Hepatic stellate cell (primary cell): ENCODE measurements around the gene ADCY3.

Experiments
- DNase-seq: peaks from one replicate; pipeline ENCODE4 v3.0.0; 2011; ENCODE audit warnings: low spot score

ADCY3 gene

DNA sequence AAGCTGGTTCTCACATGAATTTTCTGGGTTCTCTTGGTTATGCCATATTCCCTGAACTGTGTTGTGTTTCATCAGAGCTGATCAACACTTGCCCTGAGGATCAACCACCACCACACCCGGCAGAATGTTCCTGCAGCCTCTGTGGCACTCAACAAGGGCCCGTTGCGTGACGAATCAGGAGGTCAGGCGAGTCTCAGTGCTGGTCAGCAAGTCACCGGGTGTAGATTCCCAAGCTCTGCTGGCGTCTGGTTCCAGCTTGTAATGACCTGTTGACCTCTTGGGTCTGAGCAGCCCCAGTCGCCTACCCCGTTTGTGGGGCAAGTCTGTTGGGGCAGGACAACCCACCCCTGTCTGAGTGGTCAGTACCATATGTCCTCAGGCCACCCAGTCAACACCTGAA lies 46.0 kb downstream of the ADCY3 start:
- no peak for DNase-seq

DNA sequence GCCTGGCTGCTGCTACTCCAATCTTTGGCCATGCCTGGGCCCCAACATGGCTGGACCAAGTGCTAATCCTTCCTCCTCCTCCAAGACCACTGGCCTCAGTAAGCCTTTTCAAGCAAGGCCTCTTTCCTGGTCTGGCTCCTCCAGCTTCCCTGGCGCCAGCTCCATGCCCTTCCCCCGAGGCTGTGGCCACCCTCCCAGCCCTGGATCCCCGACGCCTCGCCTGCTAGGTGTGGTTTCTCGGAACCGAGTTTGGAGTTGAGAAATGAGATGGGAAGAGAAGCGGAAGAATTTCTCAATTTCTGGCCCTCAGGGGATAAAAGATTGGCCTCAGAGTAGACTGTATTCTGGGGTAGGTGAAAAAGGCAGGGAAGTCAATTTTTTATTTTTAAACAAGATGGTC lies 46.4 kb downstream of the ADCY3 start:
- DNase-seq: no peak

DNA sequence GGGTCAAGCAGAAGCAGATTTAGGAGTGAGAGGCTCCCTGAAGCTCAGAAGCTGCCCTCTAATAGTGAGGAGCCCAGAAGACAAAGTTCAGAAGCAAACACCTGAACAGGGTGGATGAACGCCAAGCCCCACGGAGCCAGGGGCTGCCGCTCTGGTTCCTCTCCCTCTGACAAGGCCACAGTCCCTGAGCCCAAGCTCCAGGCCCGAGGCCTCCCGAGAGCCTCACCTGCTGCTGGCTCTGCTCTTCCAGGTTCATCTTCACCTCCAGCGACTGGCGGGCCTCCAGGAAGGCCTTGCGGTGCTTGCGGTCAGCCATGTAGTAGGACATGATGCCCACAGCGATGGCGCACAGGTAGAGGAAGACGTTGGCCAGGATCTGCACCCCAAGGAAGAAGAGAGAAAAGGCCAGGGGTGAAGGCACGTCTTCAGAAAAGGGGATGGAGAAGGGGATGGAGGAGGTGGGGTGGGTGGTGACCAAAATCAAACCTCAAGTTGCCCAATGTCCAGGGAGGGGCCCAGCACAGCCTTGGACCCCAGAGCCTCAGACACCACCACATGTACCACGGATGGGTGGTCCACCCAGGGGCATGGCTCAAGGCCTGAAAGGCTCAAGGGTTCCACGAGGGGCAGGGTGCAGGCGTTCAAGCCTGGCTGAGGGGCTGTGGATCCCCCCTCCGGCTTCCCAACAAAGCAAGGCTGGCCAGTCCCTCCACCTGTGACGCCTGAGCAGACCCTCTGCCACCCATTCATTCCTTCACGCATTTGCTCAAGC lies 47.5 kb downstream of the ADCY3 start:
- no peak for DNase-seq

DNA sequence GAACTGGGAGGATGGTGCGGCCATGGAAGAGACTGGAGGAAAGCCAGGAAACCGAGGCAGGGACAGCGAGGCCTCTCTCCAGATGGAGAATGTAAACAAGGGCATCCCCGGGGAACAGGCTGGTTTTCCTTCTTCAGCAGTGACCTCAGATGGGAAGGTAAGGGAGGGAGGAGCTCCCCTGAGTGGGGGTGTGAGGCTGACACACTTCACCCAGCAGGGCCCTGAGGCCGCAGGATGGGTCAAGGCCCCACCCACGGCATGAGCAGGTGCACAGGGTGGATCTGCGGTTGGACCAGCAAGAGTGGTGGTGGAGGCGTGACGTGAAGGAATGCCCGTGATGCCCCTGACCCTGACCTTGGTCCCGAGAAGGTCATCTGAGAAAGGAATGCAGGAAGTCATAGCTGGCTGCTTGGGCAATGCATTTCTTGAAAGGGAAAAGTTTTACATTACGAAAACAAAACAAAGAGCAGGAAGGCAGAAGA lies 48.1 kb downstream of the ADCY3 start:
- peak; percentile 73 for DNase-seq

DNA sequence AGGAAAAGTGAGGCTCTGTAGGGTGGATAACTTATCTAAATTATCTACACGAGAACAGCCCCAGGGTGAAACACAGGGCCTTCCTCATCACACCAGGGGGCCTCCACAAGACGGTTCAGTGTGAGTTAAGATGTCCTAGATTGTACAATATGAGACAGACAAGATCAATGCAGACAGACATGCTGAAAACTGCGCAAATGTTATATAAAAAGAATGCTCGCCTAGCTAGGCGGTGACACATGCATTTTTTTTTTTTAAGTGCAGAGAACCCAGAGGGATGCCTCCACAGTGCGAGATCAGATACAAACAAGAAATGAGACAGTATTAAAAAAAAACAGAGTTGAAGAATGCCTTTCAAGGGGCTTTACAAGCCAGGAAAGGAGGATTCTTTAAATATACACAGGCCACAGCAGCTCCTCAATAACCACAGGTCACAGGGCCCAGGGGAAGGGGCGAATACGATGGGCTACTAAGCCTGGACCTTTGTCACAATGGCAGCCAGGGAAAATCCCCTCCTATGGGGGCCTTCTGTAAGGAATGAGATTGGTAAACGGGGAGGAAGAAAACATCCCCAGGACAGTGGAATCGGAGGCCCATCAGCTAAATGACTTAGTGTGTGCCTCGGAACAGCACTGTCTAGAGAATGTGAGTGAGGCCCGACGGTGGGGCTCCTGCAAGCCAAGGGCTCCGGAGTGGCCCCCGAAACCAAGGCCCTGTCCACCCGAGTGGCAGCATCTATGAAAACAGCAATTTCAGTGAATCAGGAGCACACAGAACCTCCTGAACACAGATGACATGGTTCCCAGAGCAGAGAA lies 48.9 kb downstream of the ADCY3 start:
- DNase-seq: peak; percentile 47

DNA sequence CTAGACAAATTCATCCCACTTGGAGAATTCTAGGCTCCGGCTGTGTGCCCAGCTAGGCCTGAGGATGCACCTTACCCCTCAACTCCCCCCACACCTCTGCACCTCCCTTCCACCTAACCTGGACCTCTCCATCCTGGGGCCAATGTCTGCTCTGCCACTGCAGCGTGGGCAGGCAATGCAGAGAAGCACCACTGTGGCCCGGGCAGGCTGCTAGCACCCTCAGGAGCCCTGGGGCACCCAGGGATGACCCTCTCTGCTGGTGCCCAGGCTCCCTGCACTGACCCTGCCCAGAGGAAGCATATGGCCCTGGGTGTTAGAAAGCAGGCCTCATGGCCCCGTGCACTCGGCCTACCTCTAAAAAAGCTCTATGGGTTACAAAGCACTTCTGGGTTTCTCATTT lies 49.6 kb downstream of the ADCY3 start:
- no peak for DNase-seq

DNA sequence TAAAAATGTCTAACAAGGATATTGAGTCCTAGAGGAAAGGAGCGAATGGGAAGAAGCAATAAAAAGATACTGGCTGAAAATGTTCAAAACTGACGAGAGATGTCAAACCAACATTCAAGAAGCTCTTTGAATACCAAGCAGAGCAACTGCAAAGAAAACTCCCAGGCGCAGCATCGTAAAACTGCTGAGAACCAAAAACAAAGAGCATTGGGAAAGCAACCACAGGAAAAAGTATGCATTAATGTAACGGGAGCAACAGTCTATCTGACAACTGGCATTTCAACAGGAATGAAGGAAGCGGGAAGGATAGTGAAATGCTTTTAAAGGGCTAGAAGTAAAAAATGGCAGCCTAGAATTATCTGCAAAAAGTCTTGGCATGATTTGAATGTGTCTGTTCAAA lies 53.1 kb downstream of the ADCY3 start:
- no peak for DNase-seq

DNA sequence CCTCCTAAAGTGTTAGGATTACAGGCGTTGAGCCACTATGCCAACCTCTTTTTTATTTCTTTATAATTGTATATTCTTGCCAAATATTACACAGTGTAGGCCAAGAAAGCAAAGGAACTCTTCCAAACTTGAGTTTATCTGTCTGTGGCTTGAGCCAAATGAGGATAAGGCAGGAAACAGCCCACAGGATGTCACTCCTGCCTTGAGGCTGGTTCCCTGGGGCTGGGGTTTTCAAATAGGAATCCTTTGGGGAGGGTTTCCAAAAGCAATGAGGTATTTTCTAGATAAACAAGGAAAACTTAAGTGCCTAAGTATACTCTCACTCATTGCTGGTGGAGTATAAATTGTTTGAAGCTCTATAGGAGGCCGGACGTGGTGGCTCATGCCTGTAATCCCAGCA lies 56.4 kb downstream of the ADCY3 start:
- DNase-seq: peak; percentile 75

DNA sequence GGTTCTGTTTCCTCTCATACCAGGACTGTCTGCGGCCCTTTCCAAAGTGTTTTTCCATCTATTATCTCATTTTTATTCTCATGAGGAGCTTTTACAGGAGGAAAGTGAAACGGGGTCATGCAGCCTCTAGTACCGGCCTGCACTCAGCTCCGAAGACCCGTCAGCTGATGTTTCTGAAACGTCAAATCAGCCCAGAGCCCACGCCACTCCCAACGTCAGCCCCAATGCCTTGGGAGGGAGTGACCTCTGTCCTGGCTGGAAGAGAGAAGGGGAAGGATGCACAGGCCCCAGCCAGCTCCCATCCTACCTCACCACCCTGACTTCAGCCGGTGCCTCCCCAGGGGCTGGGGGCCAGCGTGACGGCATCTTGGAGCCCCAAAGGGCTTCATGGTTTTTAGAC lies 58.5 kb downstream of the ADCY3 start:
- DNase-seq: no peak

DNA sequence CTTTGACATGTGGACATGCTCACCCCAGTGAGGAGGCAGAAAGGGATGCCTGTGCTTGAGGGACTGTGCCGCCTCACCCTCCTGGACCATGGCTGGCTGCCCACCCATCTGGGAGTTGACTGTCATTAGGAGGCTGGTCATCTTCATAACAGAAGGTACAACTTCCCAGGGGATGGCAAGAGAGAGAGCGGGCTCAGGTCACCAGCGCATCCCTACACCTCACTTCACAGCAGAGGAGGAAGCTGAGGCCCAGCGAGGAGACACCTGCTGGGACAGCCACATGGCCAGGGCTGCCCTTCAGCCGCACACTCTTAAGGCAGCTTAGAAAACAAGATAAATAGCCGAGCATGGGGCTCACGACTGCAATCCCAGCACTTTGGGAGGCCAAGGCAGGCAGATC lies 59.4 kb downstream of the ADCY3 start:
- no peak for DNase-seq

DNA sequence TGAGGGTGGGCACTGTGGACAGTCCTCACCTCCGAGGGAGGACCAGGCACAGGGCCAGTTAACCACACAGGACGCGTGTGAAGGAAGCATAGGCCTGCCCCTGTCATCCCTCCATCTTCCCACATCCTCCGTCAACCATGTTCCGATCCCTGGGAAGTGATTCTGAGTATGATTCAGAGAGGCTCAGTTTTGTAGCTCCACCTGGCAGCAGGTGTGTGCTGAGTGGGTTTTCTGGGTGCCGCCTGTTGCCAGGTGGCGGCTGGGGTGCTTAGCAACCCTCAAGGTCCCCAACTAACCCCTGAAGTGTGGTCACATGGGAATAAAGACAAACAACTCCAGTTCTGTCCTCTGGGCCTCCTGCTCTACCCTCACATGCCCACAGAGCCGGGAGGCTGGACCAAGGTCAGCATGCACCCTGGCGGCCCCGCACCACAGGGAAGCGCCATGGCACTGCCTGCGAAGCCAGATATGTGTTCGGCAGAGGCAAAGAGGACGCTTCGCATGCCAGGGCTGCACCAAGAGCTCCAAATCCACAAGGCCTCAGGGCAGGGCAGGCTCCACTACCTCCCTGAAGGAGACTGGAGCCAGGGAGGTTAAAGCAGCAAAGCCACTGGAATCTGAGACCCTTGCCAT lies 60.0 kb downstream of the ADCY3 start:
- no peak for DNase-seq

DNA sequence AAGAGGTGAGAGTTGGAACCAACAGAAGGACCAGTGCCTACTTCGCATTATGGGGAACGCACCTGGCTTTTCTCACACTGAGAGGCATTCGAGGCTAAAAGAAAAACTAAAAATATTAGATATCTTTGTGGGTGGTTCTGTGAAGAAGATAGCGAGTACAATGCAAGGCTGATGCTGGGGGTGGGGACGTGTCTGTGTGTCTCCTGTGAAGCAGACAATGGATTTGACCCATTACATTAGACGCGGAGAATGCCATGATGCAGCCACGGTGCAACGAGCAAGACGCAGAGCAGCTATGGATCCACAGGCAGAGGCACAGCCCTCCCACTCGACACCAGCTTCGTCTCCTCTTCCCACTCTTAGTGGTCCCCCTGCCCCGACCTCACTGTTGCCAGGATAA lies 61.0 kb downstream of the ADCY3 start:
- no peak for DNase-seq

DNA sequence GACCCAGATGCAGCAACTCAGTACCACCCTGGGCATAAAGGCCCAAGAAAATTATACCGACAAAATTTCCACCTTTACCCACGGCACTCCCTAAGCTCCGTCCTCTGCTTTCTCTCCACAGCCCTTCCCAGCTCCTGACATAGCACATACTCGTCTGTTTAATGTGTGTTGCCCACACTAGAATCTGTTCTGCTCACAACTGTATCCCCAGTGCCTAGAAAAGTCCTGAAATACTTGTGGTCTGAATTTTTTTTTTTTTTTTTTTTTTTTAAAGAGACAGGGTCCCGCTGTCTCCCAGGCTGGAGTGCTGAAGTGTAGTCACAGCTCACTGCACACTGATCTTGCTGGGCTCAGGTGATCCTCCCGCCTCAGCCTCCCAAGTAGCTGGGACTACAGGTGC lies 62.3 kb downstream of the ADCY3 start:
- no peak for DNase-seq

DNA sequence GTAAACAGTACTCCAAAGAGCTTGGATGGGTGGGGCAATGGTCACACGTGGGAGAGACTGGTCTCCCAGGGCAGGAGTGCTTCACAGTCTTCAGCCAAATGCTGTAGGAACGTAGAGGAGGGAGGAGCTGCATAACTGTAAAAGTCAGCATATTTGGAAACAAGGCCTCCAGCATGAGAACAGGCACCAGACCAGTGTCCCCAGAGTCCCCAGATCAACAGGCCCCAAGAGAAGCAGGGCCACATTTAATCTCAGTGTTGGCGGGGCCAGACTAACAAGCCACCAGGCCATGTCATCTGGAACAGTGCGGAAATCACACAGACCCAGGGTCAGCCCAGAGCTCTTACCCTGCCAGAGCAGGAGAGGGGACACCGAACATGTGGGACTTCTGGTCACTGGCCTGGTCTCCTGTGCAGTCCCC lies 63.2 kb downstream of the ADCY3 start:
- peak; percentile 65 for DNase-seq

DNA sequence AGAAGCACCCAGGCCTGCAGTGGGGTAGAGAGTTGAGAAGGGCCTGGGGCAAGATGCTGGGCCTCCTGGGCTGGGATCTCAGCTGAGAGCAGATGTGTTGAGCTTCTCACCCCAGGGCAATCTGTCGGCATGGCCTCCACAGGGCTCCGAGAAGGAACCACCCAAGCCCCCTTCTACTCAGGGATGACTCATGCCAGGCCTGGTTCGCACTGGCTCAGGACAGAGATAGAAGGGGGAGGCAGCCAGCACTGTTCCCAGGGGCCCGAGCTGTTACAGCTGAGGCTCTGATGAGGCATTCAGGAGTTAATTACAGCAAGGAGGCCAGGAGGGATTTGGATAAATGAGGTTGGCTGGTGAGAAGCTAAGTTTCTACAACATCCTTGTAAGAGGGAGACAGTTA lies 64.3 kb downstream of the ADCY3 start:
- peak; percentile 70 for DNase-seq

DNA sequence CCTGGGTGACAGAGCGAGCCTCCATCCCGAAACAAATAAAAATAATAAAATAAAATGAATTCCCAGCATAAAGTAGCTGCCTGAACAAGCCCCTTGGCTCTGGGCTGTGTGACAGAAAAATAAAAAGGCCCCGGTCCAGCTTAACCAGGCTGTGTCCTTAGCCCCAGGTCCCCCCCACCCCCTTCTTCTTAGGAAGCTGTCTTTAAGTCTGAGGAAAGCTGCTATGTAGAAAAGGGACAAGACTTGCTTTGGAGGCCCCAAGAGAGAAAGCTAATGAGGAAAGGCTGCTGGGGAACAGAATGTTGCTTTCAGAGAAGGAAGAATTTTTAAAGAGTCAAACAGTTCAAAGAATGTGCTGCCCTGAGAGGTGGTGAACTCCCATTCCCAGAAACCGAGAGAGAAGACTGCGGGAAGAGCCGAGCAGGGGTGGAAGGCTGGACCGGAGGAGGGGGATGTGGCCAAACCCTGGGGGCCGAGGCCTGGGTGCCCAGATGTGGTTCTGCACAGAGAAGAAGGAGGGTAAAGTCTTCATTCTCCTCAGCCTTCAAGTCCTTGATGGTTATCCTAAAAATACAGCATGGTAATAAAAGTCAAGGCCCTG lies 64.9 kb downstream of the ADCY3 start:
- DNase-seq: no peak

DNA sequence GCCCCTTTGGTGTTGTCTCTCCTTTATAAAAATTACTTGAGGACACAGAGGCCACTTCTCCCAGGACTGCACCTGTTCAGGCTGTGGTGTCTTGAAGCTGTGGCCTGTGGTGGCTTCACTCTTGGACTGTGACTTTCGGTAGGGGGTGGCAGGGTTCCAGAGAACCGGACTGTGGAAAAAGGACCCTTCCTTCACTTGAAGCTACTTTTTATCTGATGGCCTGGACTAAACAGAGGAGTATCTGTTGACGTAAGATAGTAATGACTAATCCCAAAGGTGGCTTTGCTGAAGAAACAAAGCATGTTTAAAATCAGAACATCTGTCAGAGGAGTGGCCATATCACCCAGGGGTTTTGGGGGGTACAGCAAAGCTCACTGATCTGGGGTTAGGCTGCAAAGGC lies 66.0 kb downstream of the ADCY3 start:
- no peak for DNase-seq

DNA sequence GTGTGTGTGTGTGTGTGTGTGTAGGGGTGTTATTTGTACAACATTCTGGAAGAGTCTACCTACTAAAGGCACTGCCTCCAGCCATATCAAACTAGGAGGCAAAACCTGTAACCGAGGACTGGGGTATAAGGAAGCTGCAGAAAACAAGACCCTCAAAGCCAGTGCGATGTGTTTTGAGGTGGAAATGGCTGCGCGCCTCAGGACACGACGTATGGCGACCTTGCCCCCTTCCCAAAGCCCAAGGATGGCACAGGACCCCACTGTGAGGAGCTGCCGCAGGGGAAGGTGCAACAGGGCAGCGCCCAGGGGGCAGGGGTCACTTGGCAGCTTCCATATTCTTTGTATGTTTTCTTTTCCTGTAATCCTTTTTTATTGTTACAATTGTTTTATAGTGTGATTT lies 67.0 kb downstream of the ADCY3 start:
- DNase-seq: no peak

DNA sequence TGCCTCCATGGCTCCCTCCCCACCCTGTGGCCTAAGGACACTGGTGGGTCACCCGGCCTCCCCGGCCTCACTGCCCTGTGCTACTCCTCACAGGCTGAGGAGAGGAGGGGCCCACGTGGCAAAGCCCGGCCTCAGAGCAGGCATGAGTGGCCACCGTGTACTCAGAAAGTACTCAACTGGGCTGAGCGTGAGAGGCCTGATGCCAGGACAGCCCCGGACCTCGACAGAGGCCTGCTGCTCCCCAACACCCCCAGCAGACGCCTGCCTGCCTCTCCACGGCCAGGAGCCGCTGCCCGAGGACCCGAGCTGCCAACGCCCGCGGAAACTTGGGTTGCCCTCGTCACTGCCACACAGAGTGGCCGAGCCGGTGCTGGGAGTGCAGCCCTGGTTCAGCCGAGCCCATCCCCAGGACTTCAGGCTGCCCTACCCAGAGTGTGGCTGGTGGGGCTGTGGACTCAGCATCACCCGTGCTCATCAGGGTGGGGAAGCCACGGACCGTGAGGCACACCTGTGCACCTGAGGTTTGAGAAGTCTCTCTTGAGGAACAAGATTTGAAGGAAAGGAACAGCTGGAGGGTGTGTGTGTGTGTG lies 67.5 kb downstream of the ADCY3 start:
- DNase-seq: no peak

DNA sequence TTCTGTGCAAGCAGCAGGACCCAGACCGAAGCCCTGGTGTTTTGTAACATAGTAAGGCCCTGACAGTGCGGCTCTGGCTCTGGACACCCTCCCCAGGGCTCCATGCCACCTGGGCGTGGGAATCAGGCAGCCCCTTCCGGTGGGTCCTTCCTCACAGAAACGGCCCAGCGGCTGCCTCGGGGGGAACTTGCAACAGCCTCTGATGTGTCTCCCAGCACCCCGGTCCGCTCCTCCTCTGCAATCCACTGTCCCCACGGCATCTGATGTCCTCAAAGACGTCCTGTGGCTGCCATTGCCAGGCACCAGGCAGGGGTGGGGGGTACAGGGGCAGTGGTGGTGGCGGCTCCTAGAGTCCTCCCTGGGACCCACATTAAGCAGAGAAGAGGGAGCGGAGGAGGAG lies 68.0 kb downstream of the ADCY3 start:
- no peak for DNase-seq

DNA sequence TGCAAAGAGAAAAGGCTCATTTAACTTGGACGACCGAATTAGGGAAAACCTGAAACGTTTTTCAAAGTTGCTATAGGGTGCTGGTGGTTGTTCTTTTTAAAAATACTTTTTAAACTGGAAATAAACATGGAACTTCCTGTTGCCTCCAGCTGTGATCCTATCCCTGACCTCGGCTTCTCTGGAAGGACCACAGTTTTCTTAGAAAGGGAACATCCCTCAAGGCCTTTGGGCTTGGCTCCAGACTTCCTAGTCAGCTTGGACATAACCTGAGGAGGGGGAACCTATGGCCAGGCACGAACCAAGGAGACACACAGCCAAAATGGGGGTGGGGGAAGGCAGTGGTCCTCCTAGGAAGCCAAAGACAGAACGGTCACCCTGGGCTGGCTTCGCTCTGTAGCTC lies 69.1 kb downstream of the ADCY3 start:
- DNase-seq: no peak

DNA sequence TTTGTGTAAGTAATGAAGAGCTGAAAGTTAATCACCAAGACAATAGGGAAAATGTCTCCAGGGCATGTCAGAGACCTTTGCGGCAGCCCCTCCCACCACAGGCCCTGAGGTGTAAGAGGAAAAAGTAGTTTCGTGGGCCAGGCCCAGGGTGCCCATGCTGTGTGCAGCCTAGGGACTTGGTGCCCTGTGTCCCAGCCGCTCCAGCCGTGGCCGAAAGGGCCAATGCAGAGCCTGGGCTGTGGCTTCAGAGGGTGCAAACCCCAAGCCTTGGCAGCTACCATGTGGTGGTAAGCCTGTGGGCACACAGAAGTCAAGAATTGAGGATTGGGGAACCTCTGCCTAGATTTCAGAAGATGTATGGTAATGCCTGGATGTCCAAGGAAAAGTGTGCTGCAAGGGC lies 74.3 kb downstream of the ADCY3 start:
- no peak for DNase-seq
